ENCODE data around the gene RYR3.

- TF ChIP-seq, protein P1, sequence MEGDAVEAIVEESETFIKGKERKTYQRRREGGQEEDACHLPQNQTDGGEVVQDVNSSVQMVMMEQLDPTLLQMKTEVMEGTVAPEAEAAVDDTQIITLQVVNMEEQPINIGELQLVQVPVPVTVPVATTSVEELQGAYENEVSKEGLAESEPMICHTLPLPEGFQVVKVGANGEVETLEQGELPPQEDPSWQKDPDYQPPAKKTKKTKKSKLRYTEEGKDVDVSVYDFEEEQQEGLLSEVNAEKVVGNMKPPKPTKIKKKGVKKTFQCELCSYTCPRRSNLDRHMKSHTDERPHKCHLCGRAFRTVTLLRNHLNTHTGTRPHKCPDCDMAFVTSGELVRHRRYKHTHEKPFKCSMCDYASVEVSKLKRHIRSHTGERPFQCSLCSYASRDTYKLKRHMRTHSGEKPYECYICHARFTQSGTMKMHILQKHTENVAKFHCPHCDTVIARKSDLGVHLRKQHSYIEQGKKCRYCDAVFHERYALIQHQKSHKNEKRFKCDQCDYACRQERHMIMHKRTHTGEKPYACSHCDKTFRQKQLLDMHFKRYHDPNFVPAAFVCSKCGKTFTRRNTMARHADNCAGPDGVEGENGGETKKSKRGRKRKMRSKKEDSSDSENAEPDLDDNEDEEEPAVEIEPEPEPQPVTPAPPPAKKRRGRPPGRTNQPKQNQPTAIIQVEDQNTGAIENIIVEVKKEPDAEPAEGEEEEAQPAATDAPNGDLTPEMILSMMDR (IDR thresholded peaks at IDR 0.05) = no peak
- TF ChIP-seq EZH2 (IDR thresholded peaks at IDR 0.05; ENCODE audit: borderline replicate concordance, insufficient read depth, low read depth, low read length, poor library complexity, severe bottlenecking) = no peak
Measured at GRCh38 chr15:33375236-33375635, 64.5 kb downstream of the RYR3 start.
